ENCODE data around the gene GSK3A.

GSK3A gene

DNA sequence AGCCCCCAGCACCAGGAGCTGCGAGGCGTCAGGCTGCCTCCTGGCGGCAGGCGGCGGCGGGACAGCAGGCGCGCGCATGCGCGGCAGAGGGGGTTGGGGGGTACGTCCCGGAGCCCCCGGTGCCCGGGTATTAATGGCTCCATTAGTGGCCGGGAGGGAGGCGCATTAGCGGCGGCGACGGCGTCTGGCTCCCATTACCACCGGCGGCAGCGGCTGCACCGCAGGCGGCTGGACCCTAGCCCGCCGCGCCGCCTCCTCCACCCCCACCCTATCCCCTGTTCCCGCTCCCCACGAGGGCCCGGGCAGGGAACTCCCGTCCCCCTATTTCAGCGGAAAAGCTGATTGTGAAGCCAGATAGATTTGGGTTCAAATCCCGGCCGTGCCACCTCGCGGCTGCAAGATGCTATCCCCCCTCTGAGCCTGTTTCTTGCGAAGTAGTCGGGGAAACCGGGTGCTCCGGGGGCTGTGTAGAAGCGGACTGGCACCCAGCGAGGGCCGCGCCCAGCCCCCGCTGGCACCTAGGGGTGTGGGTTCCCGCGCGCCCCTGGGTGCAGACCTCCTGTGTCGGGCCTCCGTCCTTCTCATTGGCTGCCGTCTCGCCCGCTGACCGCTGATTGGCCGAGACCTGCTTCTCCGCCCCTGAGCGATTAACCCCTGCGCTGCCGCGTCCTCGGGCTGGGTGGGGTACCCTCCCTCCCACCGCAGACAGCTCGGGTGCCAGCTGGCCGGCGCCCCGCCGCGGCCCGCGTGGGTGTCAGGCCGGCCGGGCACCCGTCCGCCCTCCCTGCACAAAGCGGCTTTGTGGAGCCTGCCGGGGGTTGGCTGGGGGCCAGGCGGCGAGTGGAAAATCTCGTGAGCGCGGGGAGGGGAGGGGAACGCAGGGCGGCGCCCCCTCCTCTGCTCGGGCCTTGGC is 37.8 kb upstream of the GSK3A start:
- no peak for FAIRE-seq

DNA sequence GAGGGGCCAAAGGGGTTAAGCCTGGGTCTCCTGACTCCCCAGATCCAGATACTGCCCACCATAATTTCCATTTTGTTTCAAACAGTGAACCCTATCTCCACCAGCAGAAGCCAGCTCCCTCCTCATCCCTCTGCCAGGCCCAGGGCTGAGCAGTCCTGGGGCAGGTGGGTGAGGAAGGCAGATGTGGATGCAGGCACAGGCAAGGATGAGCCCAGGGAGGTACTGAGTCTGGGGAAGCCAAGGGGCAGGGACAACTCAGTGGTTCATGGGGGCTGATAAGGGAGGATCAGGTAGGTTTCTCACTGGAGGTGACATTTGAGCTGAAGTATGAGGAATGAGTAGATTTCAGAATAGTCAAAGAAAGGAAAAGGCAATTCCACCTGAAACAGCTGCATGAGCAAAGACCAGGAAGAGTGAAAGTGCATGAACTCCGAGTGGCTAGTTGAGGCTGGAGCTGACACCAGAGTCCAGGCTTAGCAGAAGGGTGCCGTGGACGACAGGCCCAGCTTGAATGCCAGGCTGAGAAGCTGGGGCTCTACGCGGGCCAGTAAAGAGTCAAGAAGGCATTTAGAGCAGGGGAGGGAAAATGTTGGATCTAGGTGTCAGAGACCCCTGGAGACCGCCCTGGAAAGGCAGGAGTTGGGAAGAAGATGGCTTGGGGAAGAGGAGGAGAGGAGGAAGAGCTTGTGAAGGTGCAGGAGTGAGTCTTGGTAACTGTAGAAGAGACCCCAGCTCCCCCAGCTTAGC is 36.9 kb upstream of the GSK3A start:
- no peak for FAIRE-seq

DNA sequence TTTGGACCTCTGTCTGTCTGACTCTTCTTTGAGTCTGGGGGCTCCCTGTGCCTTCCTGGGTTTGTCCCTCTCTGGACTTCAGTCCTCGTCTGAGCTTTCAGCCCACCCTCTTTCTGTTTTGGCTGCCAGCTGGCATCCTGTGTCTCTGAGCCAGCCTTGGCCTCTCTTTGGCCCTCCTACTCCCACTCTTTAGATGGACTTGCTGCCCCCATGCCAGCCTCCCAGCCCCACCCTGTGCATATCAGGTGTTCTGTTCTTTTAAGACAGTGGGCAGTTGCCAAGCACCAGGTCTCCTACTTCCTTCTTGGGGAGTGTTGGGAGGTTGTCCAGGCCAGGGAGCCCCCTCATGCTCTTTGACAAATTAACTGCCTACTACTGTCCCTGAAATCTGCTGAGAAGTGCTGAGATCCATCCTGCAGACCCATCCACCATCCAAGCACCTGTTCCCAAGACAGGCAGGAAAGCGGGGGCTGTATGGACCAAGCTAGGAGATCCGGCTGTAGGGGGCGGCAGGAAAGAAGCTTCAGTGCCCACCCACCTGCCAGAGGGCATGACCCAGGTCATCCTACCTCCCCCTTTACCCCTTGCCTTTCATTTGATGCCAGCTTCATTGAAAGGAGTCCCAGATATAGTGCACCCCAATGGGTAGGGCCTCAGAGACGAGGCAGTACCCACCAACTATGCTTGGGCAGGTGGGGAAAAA is 36.2 kb upstream of the GSK3A start:
- no peak for FAIRE-seq

DNA sequence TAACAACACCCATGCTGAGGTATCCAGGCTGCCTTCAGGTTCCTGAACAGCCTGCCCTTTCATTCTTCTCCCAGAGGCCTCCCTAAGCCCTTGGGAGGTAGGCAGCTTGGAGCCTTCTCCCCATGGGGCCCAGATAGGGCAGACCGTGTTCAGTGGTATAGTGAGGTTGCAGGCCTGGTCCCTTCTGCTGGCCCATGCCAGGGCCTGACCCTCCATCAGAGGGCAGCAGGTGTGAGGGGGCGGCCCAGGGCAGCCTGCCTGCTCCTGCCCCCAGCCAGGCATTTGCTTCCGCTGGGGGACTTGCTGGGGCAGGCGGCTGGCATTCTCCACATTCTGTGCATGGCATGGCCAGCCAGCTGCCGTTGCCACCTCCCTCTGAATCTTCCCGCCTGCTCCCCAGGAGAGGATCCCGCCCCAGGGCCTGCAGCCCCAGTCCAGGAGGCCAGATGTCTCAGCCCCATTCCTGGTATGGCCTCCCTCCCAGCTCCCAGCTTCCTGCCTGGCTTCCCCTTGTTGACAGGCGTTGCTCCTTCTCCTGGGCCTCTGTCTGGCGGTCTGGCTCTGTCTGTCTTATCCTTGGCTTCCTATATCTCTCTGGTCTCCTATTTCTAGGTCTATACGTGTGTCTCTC is 35.5 kb upstream of the GSK3A start:
- FAIRE-seq, result no peak

DNA sequence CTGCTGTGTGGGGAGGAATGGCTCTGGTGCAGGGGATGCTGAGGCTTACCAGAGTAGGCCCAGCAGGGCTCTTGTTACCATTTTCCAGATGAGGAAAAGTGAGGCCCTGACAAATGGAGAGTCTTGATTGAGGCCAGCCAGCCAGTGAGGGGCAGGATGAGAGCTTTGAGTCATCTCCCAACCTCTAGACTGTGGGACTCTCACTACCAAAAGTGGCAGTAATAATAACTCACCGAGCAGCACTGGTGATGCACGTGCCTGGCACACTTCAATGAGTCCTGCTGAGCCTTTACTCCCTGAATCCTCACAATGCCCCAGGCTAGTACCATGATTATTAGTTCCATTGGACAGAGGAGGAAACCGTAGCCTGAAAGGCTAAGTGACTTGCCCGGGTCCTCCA is 34.4 kb upstream of the GSK3A start:
- no peak for FAIRE-seq

DNA sequence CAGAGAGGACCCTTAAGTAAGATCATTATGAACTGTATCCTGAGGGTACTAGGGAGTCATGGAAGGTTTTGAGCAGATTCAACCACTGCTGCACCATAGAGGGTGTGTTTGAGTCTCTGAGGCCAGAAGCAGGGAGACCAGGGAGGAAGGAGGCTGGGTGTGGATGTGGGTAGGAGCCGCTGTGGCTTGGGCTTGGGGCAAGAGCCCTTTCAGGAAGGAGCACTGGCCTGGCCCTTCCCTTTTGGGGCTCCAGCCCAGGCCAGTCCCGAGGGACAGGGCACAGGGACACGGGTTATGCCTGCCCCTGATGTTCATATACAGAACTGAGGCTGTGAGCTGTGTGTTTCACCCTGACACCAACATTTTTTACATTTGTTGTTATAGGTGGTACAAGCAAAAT is 33.9 kb upstream of the GSK3A start:
- FAIRE-seq, result no peak

DNA sequence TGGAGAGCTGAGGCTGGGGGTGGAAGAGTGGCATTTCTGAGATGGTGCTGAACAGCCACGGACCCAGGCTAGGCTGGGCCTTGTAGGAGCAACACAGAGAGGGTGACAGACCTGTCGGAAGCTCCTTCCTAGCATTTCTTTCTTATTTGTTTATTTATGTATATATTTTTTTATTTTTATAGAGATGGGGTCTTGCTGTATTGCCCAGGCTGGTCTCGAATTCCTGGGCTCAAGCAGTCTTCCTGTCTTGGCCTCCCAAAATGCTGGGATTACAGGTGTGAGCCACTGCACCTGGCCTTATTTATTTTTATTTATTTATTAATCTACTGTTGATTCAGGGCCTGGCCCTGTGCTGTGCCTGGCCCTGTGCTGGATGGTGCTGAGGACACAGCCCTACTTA is 33.1 kb upstream of the GSK3A start:
- FAIRE-seq, result no peak

DNA sequence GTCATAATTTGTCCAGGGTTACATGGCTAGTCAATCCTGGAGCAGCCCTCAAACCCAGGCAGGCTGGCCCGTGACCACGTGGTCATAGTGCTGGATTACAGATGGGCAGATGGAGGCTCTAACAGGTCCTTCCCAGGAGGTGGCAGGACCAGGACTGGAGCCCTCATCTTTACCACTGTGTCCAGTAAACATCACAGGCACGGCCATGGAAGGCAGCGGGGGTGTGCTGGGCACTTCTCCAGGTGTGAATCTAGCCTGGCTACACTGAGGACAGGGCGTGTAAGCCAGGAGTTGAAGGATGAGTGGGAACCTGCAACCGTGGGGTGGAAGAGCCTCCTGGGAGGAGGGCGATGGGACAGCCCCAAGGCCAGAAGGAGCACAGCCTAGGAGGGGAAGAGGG is 32.7 kb upstream of the GSK3A start:
- FAIRE-seq, result no peak

DNA sequence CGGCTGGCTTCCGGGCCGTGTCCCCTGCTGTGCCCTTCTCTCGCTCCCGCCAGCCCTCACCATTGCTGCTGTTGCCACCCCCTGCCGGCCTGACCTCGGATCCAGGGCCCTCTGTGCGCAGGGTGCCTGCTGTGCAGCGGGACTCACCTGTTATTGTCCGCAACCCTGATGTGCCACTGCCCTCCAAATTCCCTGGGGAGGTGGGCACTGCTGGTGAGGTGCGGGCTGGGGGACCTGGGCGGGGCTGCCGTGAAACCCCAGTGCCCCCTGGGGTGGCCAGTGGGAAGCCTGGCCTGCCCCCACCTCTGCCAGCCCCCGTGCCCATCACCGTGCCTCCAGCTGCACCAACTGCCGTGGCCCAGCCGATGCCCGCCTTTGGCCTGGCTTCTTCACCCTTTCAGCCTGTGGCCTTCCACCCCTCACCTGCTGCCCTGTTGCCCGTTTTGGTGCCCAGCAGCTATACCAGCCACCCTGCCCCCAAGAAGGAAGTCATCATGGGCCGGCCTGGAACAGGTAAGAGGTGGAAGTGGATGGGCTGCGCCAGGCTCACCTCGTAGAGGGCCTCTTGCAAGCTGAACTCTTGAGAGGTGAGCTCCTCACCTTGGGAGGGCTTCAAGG is 31.8 kb upstream of the GSK3A start:
- no peak for FAIRE-seq

DNA sequence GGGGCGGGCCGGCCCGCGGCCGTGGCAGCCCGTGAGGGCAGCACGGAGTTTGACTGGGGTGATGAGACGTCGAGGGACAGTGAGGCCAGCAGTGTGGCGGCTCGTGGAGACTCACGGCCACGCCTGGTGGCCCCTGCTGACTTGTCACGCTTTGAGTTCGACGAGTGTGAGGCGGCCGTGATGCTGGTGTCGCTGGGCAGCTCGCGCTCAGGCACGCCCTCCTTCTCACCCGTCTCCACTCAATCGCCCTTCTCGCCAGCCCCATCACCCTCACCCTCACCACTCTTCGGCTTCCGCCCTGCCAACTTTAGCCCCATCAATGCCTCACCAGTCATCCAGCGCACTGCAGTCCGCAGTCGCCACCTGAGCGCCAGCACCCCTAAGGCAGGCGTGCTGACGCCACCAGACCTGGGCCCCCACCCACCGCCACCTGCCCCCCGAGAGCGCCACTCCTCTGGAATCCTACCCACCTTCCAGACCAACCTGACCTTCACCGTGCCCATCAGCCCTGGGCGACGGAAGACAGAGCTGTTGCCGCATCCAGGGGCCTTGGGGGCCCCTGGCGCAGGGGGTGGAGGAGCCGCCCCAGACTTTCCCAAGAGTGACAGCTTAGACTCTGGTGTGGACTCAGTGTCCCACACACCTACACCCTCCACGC is 31.1 kb upstream of the GSK3A start:
- FAIRE-seq, result no peak

DNA sequence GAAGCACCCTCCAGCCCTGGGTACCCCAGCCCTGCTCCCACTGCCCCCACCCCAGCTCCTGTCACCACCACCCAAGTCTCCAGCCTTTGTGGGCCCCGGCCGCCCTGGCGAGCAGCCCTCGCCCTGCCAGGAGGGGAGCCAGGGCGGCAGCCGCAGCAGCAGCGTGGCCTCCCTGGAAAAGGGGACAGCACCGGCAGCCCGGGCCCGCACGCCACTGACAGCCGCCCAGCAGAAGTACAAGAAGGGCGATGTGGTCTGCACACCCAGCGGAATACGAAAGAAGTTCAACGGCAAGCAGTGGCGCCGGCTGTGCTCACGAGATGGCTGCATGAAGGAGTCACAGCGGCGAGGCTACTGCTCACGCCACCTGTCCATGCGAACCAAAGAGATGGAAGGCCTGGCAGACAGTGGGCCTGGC is 30.6 kb upstream of the GSK3A start:
- no peak for FAIRE-seq

DNA sequence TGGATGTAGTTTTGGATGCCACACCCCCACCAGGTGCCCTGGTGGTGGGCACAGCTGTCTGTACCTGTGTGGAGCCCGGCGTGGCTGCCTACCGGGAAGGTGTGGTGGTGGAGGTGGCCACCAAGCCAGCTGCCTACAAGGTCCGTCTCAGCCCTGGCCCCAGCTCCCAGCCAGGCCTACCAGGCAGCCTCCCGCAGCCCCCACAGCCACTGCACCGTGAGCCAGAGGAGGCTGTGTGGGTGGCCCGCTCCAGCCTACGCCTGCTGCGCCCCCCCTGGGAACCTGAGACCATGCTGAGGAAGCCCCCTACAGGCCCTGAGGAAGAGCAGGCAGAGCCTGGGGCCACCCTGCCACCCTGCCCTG is 30.1 kb upstream of the GSK3A start:
- no peak for FAIRE-seq

DNA sequence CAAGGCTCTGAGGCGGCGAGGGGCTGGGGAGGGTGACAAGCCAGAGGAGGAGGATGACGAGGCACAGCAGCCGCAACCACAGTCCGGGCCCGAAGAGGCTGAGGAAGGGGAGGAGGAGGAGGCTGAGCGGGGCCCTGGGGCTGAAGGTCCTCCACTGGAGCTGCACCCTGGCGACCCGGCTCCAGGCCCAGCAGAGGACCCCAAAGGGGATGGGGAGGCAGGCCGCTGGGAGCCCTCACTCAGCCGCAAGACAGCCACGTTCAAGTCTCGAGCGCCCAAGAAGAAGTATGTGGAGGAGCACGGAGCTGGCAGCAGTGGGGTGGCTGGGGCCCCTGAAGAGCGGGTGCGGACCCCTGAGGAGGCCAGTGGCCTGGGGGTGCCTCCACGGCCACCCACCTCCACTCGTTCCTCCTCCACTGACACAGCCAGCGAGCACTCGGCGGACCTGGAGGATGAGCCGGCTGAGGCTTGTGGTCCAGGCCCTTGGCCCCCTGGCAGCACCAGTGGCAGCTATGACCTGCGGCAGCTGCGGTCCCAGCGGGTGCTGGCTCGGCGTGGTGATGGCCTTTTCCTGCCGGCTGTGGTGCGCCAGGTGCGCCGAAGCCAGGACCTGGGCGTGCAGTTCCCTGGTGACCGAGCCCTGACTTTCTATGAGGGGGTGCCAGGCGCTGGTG is 29.6 kb upstream of the GSK3A start:
- FAIRE-seq, result no peak

DNA sequence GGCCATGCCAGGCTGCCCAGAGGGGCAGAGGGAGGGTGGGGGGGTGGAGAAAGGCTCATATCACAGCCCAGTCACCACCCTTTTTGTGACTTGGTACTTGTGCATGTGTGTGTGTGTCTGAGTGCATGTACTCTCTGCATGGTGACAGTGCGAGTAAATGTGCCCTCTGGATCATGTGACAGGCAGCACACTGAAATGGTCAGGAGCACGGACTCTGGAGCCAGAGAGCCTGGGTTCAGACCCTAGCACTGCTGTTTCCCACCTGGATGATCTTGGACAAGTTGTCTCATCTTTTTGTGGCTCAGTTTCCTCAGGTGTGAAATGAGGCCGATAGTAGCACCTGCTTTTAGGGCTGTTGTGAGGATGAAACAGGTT is 28.6 kb upstream of the GSK3A start:
- no peak for FAIRE-seq

DNA sequence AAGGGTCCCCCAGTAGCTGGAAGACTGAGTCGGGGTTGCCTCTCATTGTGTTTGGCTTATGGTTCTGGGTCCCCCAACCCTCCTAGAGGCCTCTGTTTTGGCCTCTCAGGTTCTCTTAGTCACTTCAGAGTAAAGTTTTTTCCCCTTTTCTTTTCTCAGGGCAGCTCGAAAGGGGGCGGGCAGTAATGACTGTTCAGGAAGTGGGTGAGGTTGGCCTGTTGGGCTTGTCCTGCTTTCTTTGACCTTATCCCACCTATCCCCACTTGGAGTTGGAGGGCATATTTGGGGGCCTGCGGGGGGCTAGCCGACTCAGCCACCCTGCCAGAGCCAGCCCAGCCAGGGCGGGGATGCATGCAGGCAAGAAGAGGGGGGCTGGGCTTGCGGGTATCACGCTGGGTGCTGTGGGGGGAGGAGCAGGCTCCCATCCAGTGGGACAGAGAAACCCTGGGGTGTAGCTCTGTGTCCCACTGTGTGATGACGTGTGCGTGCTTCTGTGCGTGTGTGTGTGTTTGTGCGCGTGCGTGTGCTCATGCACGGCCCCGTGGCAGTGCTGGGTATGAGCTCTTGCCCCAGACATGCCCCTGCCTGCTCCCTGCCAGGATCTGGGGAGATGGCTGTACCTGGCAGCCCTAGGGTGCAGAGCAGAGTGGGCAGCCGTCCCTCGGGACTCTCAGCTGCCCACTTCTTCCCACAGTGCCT is 28.1 kb upstream of the GSK3A start:
- FAIRE-seq, result no peak

DNA sequence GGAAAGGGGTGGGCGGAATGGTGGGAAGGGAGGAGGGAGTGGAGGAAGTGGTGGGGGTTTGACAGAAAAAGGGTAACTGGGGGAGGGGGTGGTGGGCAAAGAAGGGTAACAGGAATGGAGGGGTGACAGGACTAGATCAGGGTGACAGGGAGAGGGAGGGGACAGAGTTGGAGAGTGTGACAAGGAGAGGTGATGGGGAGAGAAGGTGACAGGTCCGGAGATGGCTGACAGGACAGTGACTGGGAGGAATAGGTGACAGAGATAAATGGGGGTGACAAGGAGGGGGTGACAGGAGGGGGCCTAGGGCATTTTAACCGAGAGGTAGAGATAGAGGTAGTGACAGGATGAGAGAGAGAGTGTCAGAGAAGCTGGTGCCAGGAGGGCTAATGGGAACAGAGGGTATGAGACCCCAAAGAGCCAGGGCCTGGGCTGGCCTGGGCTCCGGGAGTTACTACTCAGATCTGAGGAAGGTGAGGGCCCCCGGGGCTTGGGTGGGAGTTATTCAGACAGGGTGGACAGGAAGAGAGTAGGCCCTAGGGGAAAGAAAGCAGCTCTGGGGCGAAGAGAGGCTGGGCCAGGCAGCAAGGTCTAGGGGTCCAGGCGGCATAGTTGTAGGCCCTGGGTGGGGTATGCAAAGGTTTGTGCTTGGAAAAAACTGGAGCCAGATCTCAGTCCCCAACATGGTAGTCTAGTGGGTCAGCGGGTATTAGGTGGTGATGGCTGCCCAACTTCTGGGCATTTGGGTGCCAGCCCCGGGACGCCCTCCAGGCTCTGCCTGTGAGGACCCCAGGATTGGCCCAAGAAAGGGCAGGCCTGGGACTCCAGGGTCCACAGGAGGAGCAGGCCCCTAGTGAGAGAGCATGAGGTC is 27.3 kb upstream of the GSK3A start:
- FAIRE-seq, result no peak

DNA sequence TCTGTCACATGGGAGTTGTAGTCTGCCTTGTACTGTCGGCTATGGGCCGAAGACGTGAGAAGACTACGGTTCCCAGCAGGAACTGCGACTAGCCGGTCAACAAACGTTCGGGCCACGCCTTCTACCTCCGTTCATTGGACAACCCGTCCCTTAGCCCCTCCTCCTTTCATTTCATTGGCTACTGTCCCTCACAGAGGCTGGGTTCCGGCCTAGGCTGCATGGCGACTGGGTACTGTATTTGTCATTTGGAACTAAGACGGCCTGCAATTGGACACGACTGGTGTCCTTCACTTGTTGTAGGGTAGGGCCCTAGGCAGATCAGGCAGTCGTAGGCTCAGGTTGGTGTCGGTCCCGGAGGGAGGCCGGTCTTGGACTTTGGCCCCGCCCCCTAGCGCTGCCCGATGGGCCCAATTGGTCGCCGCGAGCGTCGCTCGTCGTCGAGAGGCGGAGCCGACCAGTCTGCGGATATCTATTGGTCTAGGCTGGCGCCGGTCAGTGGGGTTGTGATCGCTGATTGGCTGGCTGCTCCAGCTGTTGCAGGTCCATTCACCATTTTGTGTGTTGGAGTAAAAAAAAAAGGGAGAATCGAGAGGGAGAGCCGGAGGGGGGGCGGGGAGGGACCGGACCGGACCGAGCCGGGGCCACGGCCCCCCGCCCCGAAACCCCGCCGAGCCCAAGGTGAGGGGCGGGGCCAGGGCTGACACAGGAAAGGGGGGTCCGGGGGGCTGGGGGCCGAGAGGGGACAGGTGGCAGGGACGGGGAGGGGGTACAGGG is 26.5 kb upstream of the GSK3A start, which contains the start of gene CIC:
Gene CIC (plus strand): TSS at position 549 of the 774 bp plus-strand sequence. CDS start 2,532 bp downstream, outside the sequence.
- FAIRE-seq, result peak; percentile 99

DNA sequence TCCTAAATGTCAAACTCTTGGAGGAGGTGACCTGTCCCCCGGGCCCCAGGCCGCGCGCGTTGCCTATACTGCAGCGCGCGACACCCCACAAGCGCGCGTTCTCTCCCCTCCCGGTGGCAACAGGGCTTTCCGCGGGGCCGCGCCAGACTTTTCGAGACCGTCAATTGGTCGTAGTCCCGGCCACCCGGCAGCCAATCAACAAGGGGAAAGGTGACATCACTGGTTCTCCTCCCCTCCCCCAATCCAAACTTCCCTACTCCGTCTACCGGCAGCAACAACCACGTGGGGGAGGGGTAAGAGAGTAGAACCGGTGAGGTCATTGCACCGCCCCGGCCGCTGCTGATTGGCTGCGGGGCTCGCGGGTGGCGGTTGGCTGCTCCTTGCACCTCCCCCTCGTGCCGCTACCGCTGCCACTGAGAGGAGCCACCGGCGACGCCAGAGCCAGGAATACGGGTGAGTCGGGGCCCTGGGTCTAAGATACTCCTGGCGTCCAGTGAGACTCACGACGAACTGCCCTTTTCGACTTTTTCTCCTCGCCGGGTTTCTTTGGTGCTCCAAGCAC is 25.8 kb upstream of the GSK3A start:
- peak; percentile 69 for FAIRE-seq
